ENCODE data around the gene FBF1.

FBF1 gene

GRCh38 chr17:75909812-75910274, 31.0 kb downstream of the FBF1 start:
- Histone ChIP-seq H3K9ac (ENCODE audit: low read depth, low read length, poor library complexity, severe bottlenecking) (peak overlapping the region; percentile 65), H3K4me2 (ENCODE audit: low read depth, low read length, poor library complexity, severe bottlenecking) (peak overlapping the region; percentile 68)

GRCh38 chr17:75909051-75909811, 31.6 kb downstream of the FBF1 start:
- Histone ChIP-seq H3K9me3 (ENCODE audit: insufficient read depth, low read depth, low read length) (no peaks in the 10 kb centered on the region), H4K20me1 (ENCODE audit: insufficient read depth, low read length, poor library complexity, severe bottlenecking) (peaks cover 3% of the 10 kb centered on the region), H3K9me2 (replicated peaks; ENCODE audit: low read depth, low read length) (no peaks in the 10 kb centered on the region), H3K79me2 (ENCODE audit: insufficient read depth, low read length) (peaks cover 4% of the 10 kb centered on the region), H3K4me2 (ENCODE audit: low read depth, low read length, poor library complexity, severe bottlenecking) (peak overlapping the region; percentile 68), H2AFZ (ENCODE audit: low read length) (peak overlapping the region; percentile 49; the same call in 1 of the 2 replicates), H3K4me3 (ENCODE audit: low read length, poor library complexity, severe bottlenecking) (peak overlapping the region; percentile 49), H3K36me3 (ENCODE audit: insufficient read depth, low read length) (no peaks in the 10 kb centered on the region), H3F3A (ENCODE audit: low read depth) (no peaks in the 10 kb centered on the region), H3K27me3 (ENCODE audit: insufficient read depth, low read length, poor library complexity, severe bottlenecking) (no peaks in the 10 kb centered on the region), H3K4me1 (ENCODE audit: insufficient read depth, low read length, poor library complexity, severe bottlenecking) (peaks cover 32% of the 10 kb centered on the region), H3K9ac (ENCODE audit: low read depth, low read length, poor library complexity, severe bottlenecking) (peak overlapping the region; percentile 65)
- TF ChIP-seq CTCF (conservative IDR thresholded peaks at IDR 0.05; ENCODE audit: low read length) (no peak), EZH2phosphoT487 (IDR thresholded peaks at IDR 0.05; ENCODE audit: borderline replicate concordance) (no peak)

More at GRCh38 chr17:75909812-75910274, 31.0 kb downstream of the FBF1 start:
- Histone ChIP-seq H4K20me1 (ENCODE audit: insufficient read depth, low read length, poor library complexity, severe bottlenecking) (no peaks in the 10 kb centered on the region), H3K79me2 (ENCODE audit: insufficient read depth, low read length) (no peaks in the 10 kb centered on the region), H3K36me3 (ENCODE audit: insufficient read depth, low read length) (no peaks in the 10 kb centered on the region), H3K27me3 (ENCODE audit: insufficient read depth, low read length, poor library complexity, severe bottlenecking) (no peaks in the 10 kb centered on the region), H2AFZ (ENCODE audit: low read length) (peak overlapping the region; percentile 49), H3K4me3 (ENCODE audit: low read length, poor library complexity, severe bottlenecking) (peak overlapping the region; percentile 49), H3F3A (ENCODE audit: low read depth) (no peaks in the 10 kb centered on the region), H3K4me1 (ENCODE audit: insufficient read depth, low read length, poor library complexity, severe bottlenecking) (peaks cover 32% of the 10 kb centered on the region), H3K9me2 (replicated peaks; ENCODE audit: low read depth, low read length) (no peaks in the 10 kb centered on the region), H3K9me3 (ENCODE audit: insufficient read depth, low read depth, low read length) (no peaks in the 10 kb centered on the region)
- TF ChIP-seq CTCF (conservative IDR thresholded peaks at IDR 0.05; ENCODE audit: low read length) (no peak), EZH2phosphoT487 (IDR thresholded peaks at IDR 0.05; ENCODE audit: borderline replicate concordance) (no peak)

- no peak for TF ChIP-seq EZH2phosphoT487 (IDR thresholded peaks at IDR 0.05; ENCODE audit: borderline replicate concordance)
- TF ChIP-seq CTCF (conservative IDR thresholded peaks at IDR 0.05; ENCODE audit: low read length), result no peak
- Histone ChIP-seq H3K27me3 (ENCODE audit: insufficient read depth, low read length, poor library complexity, severe bottlenecking) (no peaks in the 10 kb centered on the region), H3K4me3 (ENCODE audit: low read length, poor library complexity, severe bottlenecking) (no peak overlapping the region), H3K9me3 (ENCODE audit: insufficient read depth, low read depth, low read length) (no peaks in the 10 kb centered on the region), H3K9me2 (replicated peaks; ENCODE audit: low read depth, low read length) (no peaks in the 10 kb centered on the region), H3K79me2 (ENCODE audit: insufficient read depth, low read length) (peaks cover 14% of the 10 kb centered on the region), H3K36me3 (ENCODE audit: insufficient read depth, low read length) (no peaks in the 10 kb centered on the region), H2AFZ (ENCODE audit: low read length) (no peak overlapping the region), H3K9ac (ENCODE audit: low read depth, low read length, poor library complexity, severe bottlenecking) (no peak overlapping the region), H4K20me1 (ENCODE audit: insufficient read depth, low read length, poor library complexity, severe bottlenecking) (peaks cover 6% of the 10 kb centered on the region), H3F3A (ENCODE audit: low read depth) (no peaks in the 10 kb centered on the region), H3K4me1 (ENCODE audit: insufficient read depth, low read length, poor library complexity, severe bottlenecking) (peaks cover 42% of the 10 kb centered on the region), H3K4me2 (ENCODE audit: low read depth, low read length, poor library complexity, severe bottlenecking) (no peak overlapping the region)
These were observed 32.6 kb downstream of the FBF1 start for GRCh38 chr17:75908201-75908600.
